MM.1S (cell line): Measurements from ENCODE around the gene SORT1.

Experiments used
- DNase-seq: peaks from one replicate; pipeline ENCODE4 v3.0.0-alpha.2; 2015
- H2AFZ ChIP-seq: fragments of 300-600 bp; sonication (generic); 2 replicates; pipeline ENCODE4 v1.6.0; 2016; ENCODE audit warnings: antibody characterized with exemption, low read length
- H3F3A ChIP-seq: fragments of 300-600 bp; sonication (generic); 2 replicates; pipeline ENCODE4 v1.6.1; 2016; ENCODE audit warnings: mild to moderate bottlenecking, antibody characterized with exemption, low read length, moderate library complexity, mixed read lengths; ENCODE audit not compliant: insufficient read depth
- H3K27ac ChIP-seq: fragments of 300-600 bp; sonication (generic); 2 replicates; pipeline ENCODE4 v1.5.1; 2016; ENCODE audit warnings: mild to moderate bottlenecking, low read length
- H3K27me3 ChIP-seq: fragments of 300-600 bp; sonication (generic); replicated peaks from 2 replicates; pipeline ENCODE4 v1.6.0; 2016; ENCODE audit warnings: low read length; ENCODE audit not compliant: insufficient read depth
- H3K36me3 ChIP-seq: fragments of 300-600 bp; sonication (generic); replicated peaks from 2 replicates; pipeline ENCODE4 v1.6.1; 2016; ENCODE audit warnings: mild to moderate bottlenecking, low read length, mixed read lengths; ENCODE audit not compliant: insufficient read depth
- H3K4me1 ChIP-seq: fragments of 300-600 bp; sonication (generic); 2 replicates; pipeline ENCODE4 v1.6.1; 2016; ENCODE audit warnings: low read length, mixed read lengths
- H3K4me2 ChIP-seq: fragments of 300-600 bp; sonication (generic); 2 replicates; pipeline ENCODE4 v1.6.0; 2016; ENCODE audit warnings: low read depth, low read length
- H3K4me3 ChIP-seq: fragments of 300-600 bp; sonication (generic); 2 replicates; pipeline ENCODE4 v1.5.1; 2016; ENCODE audit warnings: low read length, mixed read lengths
- H3K79me2 ChIP-seq: fragments of 300-600 bp; sonication (generic); 2 replicates; pipeline ENCODE4 v1.6.1; 2016; ENCODE audit warnings: mixed run types, low read length, mixed read lengths
- H3K9ac ChIP-seq: fragments of 300-600 bp; sonication (generic); 2 replicates; pipeline ENCODE4 v1.6.1; 2016; ENCODE audit warnings: low read length, mixed read lengths
- H3K9me2 ChIP-seq: fragments of 300-600 bp; sonication (generic); replicated peaks from 2 replicates; pipeline ENCODE4 v1.6.1; 2016; ENCODE audit warnings: mild to moderate bottlenecking, low read length, mixed read lengths; ENCODE audit not compliant: insufficient read depth
- H3K9me3 ChIP-seq: fragments of 300-600 bp; sonication (generic); replicated peaks from 2 replicates; pipeline ENCODE4 v1.6.1; 2016; ENCODE audit warnings: mild to moderate bottlenecking, low read length, mixed read lengths; ENCODE audit not compliant: insufficient read depth
- H4K20me1 ChIP-seq: fragments of 300-600 bp; sonication (generic); 2 replicates; pipeline ENCODE4 v1.6.1; 2016; ENCODE audit warnings: mild to moderate bottlenecking, low read length, moderate library complexity, mixed read lengths; ENCODE audit not compliant: insufficient read depth
- CTCF ChIP-seq: fragments of 300-600 bp; sonication (generic); IDR thresholded peaks from 2 replicates; pipeline ENCODE4 v1.5.1; 2016; ENCODE audit warnings: antibody characterized with exemption, low read length, mixed read lengths
- EZH2 ChIP-seq: fragments of 300-600 bp; sonication (generic); optimal IDR thresholded peaks from 2 replicates; pipeline ENCODE3; 2017; ENCODE audit warnings: low read depth, mild to moderate bottlenecking, antibody characterized with exemption, low read length, mixed read lengths
- EZH2phosphoT487 ChIP-seq: fragments of 300-600 bp; sonication (generic); IDR thresholded peaks from 2 replicates; pipeline ENCODE4 v1.6.1; 2018; ENCODE audit warnings: antibody characterized with exemption, low read length

The SORT1 gene

DNA sequence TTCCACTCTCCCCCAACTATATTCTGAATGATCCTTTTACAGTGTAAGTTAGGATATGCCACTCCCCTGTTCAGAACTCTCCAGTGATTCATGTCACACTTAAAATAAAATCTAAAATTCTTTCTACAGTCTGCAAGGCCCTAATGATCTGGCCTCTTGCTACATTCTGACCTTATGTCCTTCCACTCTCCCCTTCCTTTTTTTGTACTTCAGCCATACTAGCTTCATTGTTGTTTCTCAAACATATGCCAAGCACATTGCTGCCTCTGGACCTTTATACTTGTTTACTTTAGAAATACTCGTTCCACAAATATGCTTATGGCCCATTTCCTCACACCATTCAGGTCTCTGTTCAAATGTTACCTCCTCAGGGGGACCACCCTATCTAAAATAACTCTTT, 43.4 kb upstream of the SORT1 start:
- Histone ChIP-seq H3K27ac (no peak overlapping the region), H3K4me2 (no peak overlapping the region), H4K20me1 (no peaks in the 10 kb centered on the region), H3K79me2 (no peaks in the 10 kb centered on the region), H3K36me3 (no peaks in the 10 kb centered on the region), H3K9ac (no peak overlapping the region), H3K9me3 (no peaks in the 10 kb centered on the region), H3K27me3 (no peaks in the 10 kb centered on the region), H3K9me2 (no peaks in the 10 kb centered on the region), H3K4me3 (no peak overlapping the region), H3F3A (no peaks in the 10 kb centered on the region), H3K4me1 (no peaks in the 10 kb centered on the region), H2AFZ (no peak overlapping the region)
- no peak for DNase-seq
- TF ChIP-seq CTCF (no peak), EZH2phosphoT487 (no peak), EZH2 (no peak)

DNA sequence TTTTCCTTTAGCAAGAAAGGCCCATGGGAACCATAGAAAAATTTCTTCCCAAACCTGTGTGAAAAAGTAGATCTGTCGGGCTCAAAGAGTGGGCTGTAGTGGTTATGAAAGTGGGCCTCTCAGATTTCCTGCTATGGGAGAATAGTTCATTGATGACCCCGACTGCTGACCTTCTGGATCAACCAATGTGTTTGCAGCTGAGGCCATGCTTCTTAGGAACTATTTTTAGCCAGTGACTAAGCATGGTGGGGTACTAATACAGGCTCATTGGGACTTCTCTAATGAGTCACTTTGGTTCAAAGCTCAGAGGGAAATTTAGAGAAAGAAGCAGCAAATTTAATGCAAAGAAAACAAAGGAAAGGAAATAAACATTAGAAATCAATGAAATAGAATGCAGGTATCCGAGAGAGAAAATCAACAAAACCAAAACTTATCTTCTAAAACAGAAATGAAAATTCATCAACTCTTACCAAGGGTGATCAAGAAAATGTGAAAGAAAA, 41.1 kb upstream of the SORT1 start:
- Histone ChIP-seq H3K36me3 (no peaks in the 10 kb centered on the region), H3K4me2 (no peak overlapping the region), H3K27ac (no peak overlapping the region), H3K27me3 (no peaks in the 10 kb centered on the region), H3K9me2 (no peaks in the 10 kb centered on the region), H2AFZ (no peak overlapping the region), H3K79me2 (no peaks in the 10 kb centered on the region), H3K9ac (no peak overlapping the region), H3K9me3 (no peaks in the 10 kb centered on the region), H3K4me1 (no peaks in the 10 kb centered on the region), H3K4me3 (no peak overlapping the region), H3F3A (no peaks in the 10 kb centered on the region), H4K20me1 (no peaks in the 10 kb centered on the region)
- DNase-seq = no peak
- TF ChIP-seq CTCF (no peak), EZH2phosphoT487 (no peak), EZH2 (no peak)

DNA sequence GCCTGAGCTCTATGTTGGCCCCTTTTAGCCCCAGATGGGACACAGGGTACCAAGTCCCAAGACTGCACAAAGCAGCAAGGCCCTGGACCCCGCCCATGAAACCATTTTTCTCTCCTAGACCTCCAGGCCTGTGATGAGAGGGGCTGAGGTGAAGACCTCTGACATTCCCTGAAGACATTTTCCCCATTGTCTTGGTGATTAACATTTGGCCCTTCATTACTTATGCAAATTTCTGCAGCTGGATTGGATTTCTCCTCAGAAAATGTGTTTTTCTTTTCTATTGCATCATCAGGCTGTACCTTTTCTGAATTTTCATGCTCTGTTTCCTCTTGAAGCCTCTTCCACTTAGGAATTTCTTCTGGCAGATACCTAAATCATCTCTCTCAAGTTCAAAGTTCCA, 36.8 kb upstream of the SORT1 start:
- H3K4me1 ChIP-seq = no peaks in the 10 kb centered on the region
- DNase-seq = no peak
- no peaks in the 10 kb centered on the region for H3K79me2 ChIP-seq
- no peaks in the 10 kb centered on the region for H3K9me3 ChIP-seq
- no peaks in the 10 kb centered on the region for H4K20me1 ChIP-seq
- no peaks in the 10 kb centered on the region for H3K36me3 ChIP-seq
- no peaks in the 10 kb centered on the region for H3F3A ChIP-seq
- no peaks in the 10 kb centered on the region for H3K27me3 ChIP-seq
- no peak overlapping the region for H3K4me3 ChIP-seq
- H3K27ac ChIP-seq = no peak overlapping the region
- H3K9ac ChIP-seq = no peak overlapping the region
- TF ChIP-seq EZH2 = no peak
- TF ChIP-seq CTCF = no peak
- TF ChIP-seq EZH2phosphoT487 = no peak
- H2AFZ ChIP-seq = no peak overlapping the region
- no peaks in the 10 kb centered on the region for H3K9me2 ChIP-seq
- H3K4me2 ChIP-seq = no peak overlapping the region
